K562 (cell line): ENCODE results near the gene WASF2. TPM values are rescaled to one million over a fixed set of nuclear protein-coding genes. Genes with fewer than 3 reads are reported as not detected.
A peak's percentile ranks its signal among the peaks of the same experiment; 100 is the strongest.

Source experiments
- CBX1 ChIP-seq: sonication (generic); IDR thresholded peaks from 2 replicates; pipeline ENCODE4 v1.6.1; 2016; ENCODE audit warnings: antibody characterized with exemption, low read depth, mild to moderate bottlenecking
- CTBP1 ChIP-seq: fragments of 450-650 bp; IDR thresholded peaks from 2 replicates; pipeline ENCODE4 v1.6.1; 2016; ENCODE audit warnings: borderline replicate concordance
- GABPB1 ChIP-seq: sonication (generic); formaldehyde crosslinking; IDR thresholded peaks from 2 replicates; pipeline ENCODE4 v1.8.0; 2022; ENCODE audit warnings: mild to moderate bottlenecking, missing genetic modification reagents
- HDAC1 ChIP-seq, 2 experiments: fragments of 450-650 bp; IDR thresholded peaks; 2 replicates each; pipeline ENCODE4 v1.6.1; 2016 to 2017; ENCODE audit warnings: inconsistent platforms in 1 of 2, mild to moderate bottlenecking in 1 of 2, moderate library complexity in 1 of 2
- MAFG ChIP-seq: fragments of 450-650 bp; conservative IDR thresholded peaks from 2 replicates; pipeline ENCODE4 v1.6.1; 2016; ENCODE audit warnings: missing genetic modification characterization, missing compliant biosample characterization
- PTTG1 ChIP-seq: fragments of 450-650 bp; IDR thresholded peaks from 2 replicates; pipeline ENCODE4 v1.6.1; 2016; ENCODE audit warnings: low read depth, mild to moderate bottlenecking, missing genetic modification characterization, missing compliant biosample characterization
- RBM25 ChIP-seq: fragments of 200-400 bp; formaldehyde crosslinking; IDR thresholded peaks from 2 replicates; pipeline ENCODE4 v1.6.1; 2018; ENCODE audit warnings: low read length, low read depth, moderate library complexity; ENCODE audit not compliant: severe bottlenecking
- SETDB1 ChIP-seq: IDR thresholded peaks from one replicate; pipeline ENCODE4 v1.6.1; 2012; ENCODE audit warnings: low read length, control low read depth, inconsistent platforms
- SNIP1 ChIP-seq: fragments of 450-650 bp; IDR thresholded peaks from 2 replicates; pipeline ENCODE4 v1.7.1; 2017; ENCODE audit warnings: low read depth, mild to moderate bottlenecking
- SRSF9 ChIP-seq: fragments of 200-400 bp; formaldehyde crosslinking; IDR thresholded peaks from 2 replicates; pipeline ENCODE4 v1.6.1; 2017; ENCODE audit warnings: low read depth, low read length, borderline replicate concordance
- TAF7 ChIP-seq: fragments of 450-650 bp; IDR thresholded peaks from 2 replicates; pipeline ENCODE4 v1.6.1; 2016; ENCODE audit warnings: missing genetic modification characterization, missing compliant biosample characterization
- YBX1 ChIP-seq: fragments of 450-650 bp; IDR thresholded peaks from 2 replicates; pipeline ENCODE4 v1.7.1; 2016; ENCODE audit warnings: mild to moderate bottlenecking
- ZC3H4 ChIP-seq: sonication (generic); formaldehyde crosslinking; IDR thresholded peaks from 2 replicates; pipeline ENCODE4 v1.9.0; 2021; ENCODE audit warnings: missing genetic modification reagents, borderline replicate concordance
- ZNF431 ChIP-seq: sonication (generic); formaldehyde crosslinking; IDR thresholded peaks from 2 replicates; pipeline ENCODE4 v1.8.0; 2022; ENCODE audit warnings: mild to moderate bottlenecking, missing genetic modification reagents
- ZNF586 ChIP-seq: fragments of 450-650 bp; formaldehyde crosslinking; conservative IDR thresholded peaks from 2 replicates; pipeline ENCODE4 v1.4.0; 2020; ENCODE audit warnings: mild to moderate bottlenecking, moderate library complexity
- ZNF77 ChIP-seq: fragments of 250-450 bp; sonication (Bioruptor Pico); IDR thresholded peaks from 2 replicates; pipeline ENCODE4 v1.5.0; 2020
- polyA plus RNA-seq, 8 experiments: library from polyadenylated mRNA; depleted of rRNA in 4 of 8; stranded (reverse) in 5 of 8; unstranded in 3 of 8; fragments of >200 nt; fragmentation: Nextera tagmentation in 2 of 8; fragmentation: Illumina TruSeq in 1 of 8; extraction: Ambion mirVana in 2 of 8; extraction: Trizol in 1 of 8; gene quantifications; 2 replicates each; pipeline versions ENCODE4 v1.2.1 to v1.2.3, GENCODE V29; 2011 to 2014; ENCODE audit warnings: inconsistent platforms in 1 of 8, missing spikeins in 1 of 8
- total RNA-seq, 7 experiments: library from RNA; depleted of rRNA in 6 of 7; stranded (reverse); fragments of >200 nt in 6 of 7; fragmentation: Illumina TruSeq in 2 of 7; extraction: Trizol in 2 of 7; gene quantifications; 2 replicates each; pipeline versions ENCODE4 v1.2.1 to v1.2.3, GENCODE V29; 2011 to 2021; ENCODE audit warnings: low replicate concordance in 1 of 7
- TF ChIP-seq, protein P1 (sequence below): fragments of 450-650 bp; formaldehyde crosslinking; IDR thresholded peaks from 2 replicates; pipeline ENCODE4 v1.4.0; 2020; ENCODE audit warnings: mild to moderate bottlenecking, moderate library complexity
- TF ChIP-seq, protein P2 (sequence below): sonication (generic); IDR thresholded peaks from 2 replicates; pipeline ENCODE4 v1.6.1; 2016
- TF ChIP-seq, protein P3 (sequence below): sonication (generic); formaldehyde crosslinking; IDR thresholded peaks from 2 replicates; pipeline ENCODE4 v1.8.0; 2022; ENCODE audit warnings: missing genetic modification reagents, mild to moderate bottlenecking, borderline replicate concordance
- TF ChIP-seq, protein P4 (sequence below), 2 experiments: fragments of 200-800 bp in 1 of 2; sonication (Bioruptor generic) in 1 of 2; sonication (generic) in 1 of 2; formaldehyde crosslinking in 1 of 2; IDR thresholded peaks in 1 of 2; conservative IDR thresholded peaks in 1 of 2; 2 replicates each; pipeline versions ENCODE4 v1.5.0 to v1.6.1; 2016 to 2020; ENCODE audit warnings: missing compliant biosample characterization in 1 of 2, missing genetic modification characterization in 1 of 2, missing genetic modification reagents in 1 of 2

The WASF2 gene
- total and polyA plus RNA-seq, 9 of the 15 experiments (the other 6 are each of a cell fraction or from before 2014, with no cell fraction given) = 8.2 to 163 (median 31.2) TPM

DNA sequence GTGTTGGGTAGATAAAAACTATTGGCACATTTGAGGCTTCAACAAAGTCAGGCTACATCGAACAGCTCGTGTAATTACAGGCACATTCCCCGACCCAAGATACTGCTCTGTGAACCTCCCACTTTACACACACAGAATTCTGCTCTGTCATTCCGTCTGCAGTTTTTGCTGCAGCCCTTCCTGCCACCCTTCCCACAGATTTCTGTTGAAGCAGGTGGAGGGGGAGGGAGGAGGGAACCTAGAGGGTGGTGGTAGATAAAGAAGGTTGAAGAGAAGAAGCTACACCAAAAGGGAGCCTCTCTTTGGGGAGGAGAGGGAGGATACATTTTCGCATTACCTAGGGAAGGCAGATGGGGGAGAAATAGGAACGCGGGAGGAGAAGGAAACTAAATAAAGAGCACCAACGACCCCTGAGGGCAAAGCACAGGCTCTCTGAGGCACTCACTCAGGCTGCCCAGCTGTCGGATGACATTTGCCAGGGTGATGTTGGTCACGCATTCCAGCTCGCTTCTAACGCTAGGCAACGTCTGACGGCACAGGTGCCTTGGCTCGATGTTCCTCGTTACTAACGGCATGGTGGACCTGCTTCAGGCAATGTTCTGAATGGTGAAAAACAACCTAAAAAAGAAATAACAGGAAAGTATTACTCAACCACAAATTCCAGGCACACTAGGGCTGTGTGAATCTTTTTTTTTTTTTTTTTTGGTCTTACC lies 61.5 kb downstream of the WASF2 start (continued):
- no peak for TF ChIP-seq SRSF9
- peak; percentile 94 for TF ChIP-seq MAFG (tag)
- TF ChIP-seq GABPB1 (CRISPR knock-in tag) = no peak
- TF ChIP-seq RBM25 = no peak
- TF ChIP-seq CTBP1 = peak; percentile 98
- TF ChIP-seq SNIP1 = no peak
- TF ChIP-seq ZNF77 (CRISPR knock-in tag) = no peak
- TF ChIP-seq ZC3H4 = no peak
- TF ChIP-seq ZNF586 (CRISPR knock-in tag) = no peak
- TF ChIP-seq, protein P1, sequence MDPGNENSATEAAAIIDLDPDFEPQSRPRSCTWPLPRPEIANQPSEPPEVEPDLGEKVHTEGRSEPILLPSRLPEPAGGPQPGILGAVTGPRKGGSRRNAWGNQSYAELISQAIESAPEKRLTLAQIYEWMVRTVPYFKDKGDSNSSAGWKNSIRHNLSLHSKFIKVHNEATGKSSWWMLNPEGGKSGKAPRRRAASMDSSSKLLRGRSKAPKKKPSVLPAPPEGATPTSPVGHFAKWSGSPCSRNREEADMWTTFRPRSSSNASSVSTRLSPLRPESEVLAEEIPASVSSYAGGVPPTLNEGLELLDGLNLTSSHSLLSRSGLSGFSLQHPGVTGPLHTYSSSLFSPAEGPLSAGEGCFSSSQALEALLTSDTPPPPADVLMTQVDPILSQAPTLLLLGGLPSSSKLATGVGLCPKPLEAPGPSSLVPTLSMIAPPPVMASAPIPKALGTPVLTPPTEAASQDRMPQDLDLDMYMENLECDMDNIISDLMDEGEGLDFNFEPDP = no peak
- TF ChIP-seq ZNF431 (CRISPR knock-in tag) = 0 out of 2 replicates have a peak, but pooled peaks have one; percentile 22
- TF ChIP-seq, protein P2, sequence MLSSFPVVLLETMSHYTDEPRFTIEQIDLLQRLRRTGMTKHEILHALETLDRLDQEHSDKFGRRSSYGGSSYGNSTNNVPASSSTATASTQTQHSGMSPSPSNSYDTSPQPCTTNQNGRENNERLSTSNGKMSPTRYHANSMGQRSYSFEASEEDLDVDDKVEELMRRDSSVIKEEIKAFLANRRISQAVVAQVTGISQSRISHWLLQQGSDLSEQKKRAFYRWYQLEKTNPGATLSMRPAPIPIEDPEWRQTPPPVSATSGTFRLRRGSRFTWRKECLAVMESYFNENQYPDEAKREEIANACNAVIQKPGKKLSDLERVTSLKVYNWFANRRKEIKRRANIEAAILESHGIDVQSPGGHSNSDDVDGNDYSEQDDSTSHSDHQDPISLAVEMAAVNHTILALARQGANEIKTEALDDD = peak; percentile 74
- no peak for TF ChIP-seq SETDB1
- TF ChIP-seq YBX1 = no peak
- peak; percentile 55 to 97; a peak in 3 of 4 replicates for TF ChIP-seq HDAC1 (IDR thresholded peaks at IDR 0.05)
- TF ChIP-seq, protein P3, sequence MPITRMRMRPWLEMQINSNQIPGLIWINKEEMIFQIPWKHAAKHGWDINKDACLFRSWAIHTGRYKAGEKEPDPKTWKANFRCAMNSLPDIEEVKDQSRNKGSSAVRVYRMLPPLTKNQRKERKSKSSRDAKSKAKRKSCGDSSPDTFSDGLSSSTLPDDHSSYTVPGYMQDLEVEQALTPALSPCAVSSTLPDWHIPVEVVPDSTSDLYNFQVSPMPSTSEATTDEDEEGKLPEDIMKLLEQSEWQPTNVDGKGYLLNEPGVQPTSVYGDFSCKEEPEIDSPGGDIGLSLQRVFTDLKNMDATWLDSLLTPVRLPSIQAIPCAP (CRISPR knock-in tag) = no peak
- no peak for TF ChIP-seq PTTG1 (tag)
- no peak for TF ChIP-seq TAF7 (tag)
- 0 out of 2 replicates have a peak, but pooled peaks have one; percentile 46 for TF ChIP-seq CBX1
- TF ChIP-seq, protein P4, sequence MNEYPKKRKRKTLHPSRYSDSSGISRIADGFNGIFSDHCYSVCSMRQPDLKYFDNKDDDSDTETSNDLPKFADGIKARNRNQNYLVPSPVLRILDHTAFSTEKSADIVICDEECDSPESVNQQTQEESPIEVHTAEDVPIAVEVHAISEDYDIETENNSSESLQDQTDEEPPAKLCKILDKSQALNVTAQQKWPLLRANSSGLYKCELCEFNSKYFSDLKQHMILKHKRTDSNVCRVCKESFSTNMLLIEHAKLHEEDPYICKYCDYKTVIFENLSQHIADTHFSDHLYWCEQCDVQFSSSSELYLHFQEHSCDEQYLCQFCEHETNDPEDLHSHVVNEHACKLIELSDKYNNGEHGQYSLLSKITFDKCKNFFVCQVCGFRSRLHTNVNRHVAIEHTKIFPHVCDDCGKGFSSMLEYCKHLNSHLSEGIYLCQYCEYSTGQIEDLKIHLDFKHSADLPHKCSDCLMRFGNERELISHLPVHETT (CRISPR knock-in tag; conservative IDR thresholded peaks at IDR 0.05 in 1 of 2, IDR thresholded peaks at IDR 0.05 in 1 of 2) = peak in 1 of 2 experiments; percentile 73; a peak in 2 of 4 replicates
